MCF 10A (cell line): ENCODE measurements around the gene NLRC5. TPM values are rescaled to one million over a fixed set of nuclear protein-coding genes. Genes with fewer than 3 reads are reported as not detected.
"Not testable (repeated sequence)": the region's sequence is repeated elsewhere in the genome, so short reads cannot be mapped to it uniquely, and the experiment has no call there.

Experiments used
- BruUV-seq: library from RNA; stranded (reverse); fragments of 400-500 nt; replicated peaks from 2 replicates; lab custom pipeline; 2021; lab: Mats Ljungman, UMichigan
- CTCF ChIA-PET: fragments of 300-600 bp; sonication (Branson Sonifier 250); formaldehyde crosslinking; extraction: SDS; loops from one replicate; lab custom pipeline; 2021; ENCODE audit warnings: antibody characterized with exemption, inconsistent platforms; lab: Yijun Ruan, JAX
- POLR2A ChIA-PET: fragments of 300-600, 350-650 bp; sonication (Branson Sonifier 250); formaldehyde crosslinking; extraction: SDS; loops from one replicate; lab custom pipeline; 2020; ENCODE audit warnings: antibody characterized with exemption, inconsistent platforms; lab: Yijun Ruan, JAX
- DNase-seq: peaks from one replicate; pipeline ENCODE4 v3.0.0-alpha.2; 2018; ENCODE audit not compliant: unreplicated experiment
- H3K27ac Mint-ChIP-seq: one replicate; pipeline ENCODE4 v1.8.0; 2022; ENCODE audit warnings: mild to moderate bottlenecking, low read depth, mixed read lengths; ENCODE audit not compliant: unreplicated experiment
- H3K27me3 Mint-ChIP-seq: one replicate; pipeline ENCODE4 v1.8.0; 2022; ENCODE audit warnings: mixed read lengths; ENCODE audit not compliant: insufficient read depth, unreplicated experiment
- H3K36me3 Mint-ChIP-seq: one replicate; pipeline ENCODE4 v1.8.0; 2022; ENCODE audit warnings: mild to moderate bottlenecking, moderate library complexity, mixed read lengths; ENCODE audit not compliant: insufficient read depth, unreplicated experiment
- H3K4me1 Mint-ChIP-seq: one replicate; pipeline ENCODE4 v1.8.0; 2022; ENCODE audit warnings: mixed read lengths; ENCODE audit not compliant: insufficient read depth, unreplicated experiment
- H3K4me3 Mint-ChIP-seq: one replicate; pipeline ENCODE4 v1.8.0; 2022; ENCODE audit warnings: mild to moderate bottlenecking, moderate library complexity, mixed read lengths; ENCODE audit not compliant: unreplicated experiment
- H3K9me3 Mint-ChIP-seq: one replicate; pipeline ENCODE4 v1.8.0; 2022; ENCODE audit warnings: mixed read lengths; ENCODE audit not compliant: unreplicated experiment
- intact Hi-C: fragments of 100-400 bp; cut with micrococcal nuclease; formaldehyde crosslinking; loops from 2 replicates; pipeline ENCODE4 v1.14.1; 2022
- total RNA-seq: library from RNA; stranded (reverse); gene quantifications from 2 replicates; pipeline ENCODE4 v1.2.3, GENCODE V29; 2022
- TF ChIP-seq, protein P1 (sequence below): fragments of 200-600 bp; IDR thresholded peaks from one replicate; pipeline ENCODE4 v1.8.0; 2022; ENCODE audit warnings: antibody characterized with exemption, mild to moderate bottlenecking; ENCODE audit not compliant: unreplicated experiment

NLRC5 gene
- total RNA-seq, 1 experiment from 2014 or later, result 8.0 TPM

- Mint-ChIP-seq H3K36me3 (no peaks in the 10 kb centered on the region), H3K4me3 (no peak overlapping the region), H3K9me3 (no peaks in the 10 kb centered on the region), H3K4me1 (peaks cover 9% of the 10 kb centered on the region), H3K27ac (no peak overlapping the region), H3K27me3 (no peaks in the 10 kb centered on the region)
- no peak for DNase-seq
- intact Hi-C loops, result no loop called here
- BruUV-seq, result no TSS peak
- CTCF ChIA-PET, result interaction anchor here (0.6 to 10.4 kb wide), 2 partner anchors 14 to 85 kb away, joined by 3 to 74 read pairs; no protein-coding TSS in a partner anchor
- POLR2A ChIA-PET, result interaction anchor here (0.6 to 1.2 kb wide), 2 partner anchors 87 to 153 kb away, joined by 3 to 4 read pairs; partner anchors contain the start of genes PSME3IP1 and RSPRY1
- TF ChIP-seq, protein P1, sequence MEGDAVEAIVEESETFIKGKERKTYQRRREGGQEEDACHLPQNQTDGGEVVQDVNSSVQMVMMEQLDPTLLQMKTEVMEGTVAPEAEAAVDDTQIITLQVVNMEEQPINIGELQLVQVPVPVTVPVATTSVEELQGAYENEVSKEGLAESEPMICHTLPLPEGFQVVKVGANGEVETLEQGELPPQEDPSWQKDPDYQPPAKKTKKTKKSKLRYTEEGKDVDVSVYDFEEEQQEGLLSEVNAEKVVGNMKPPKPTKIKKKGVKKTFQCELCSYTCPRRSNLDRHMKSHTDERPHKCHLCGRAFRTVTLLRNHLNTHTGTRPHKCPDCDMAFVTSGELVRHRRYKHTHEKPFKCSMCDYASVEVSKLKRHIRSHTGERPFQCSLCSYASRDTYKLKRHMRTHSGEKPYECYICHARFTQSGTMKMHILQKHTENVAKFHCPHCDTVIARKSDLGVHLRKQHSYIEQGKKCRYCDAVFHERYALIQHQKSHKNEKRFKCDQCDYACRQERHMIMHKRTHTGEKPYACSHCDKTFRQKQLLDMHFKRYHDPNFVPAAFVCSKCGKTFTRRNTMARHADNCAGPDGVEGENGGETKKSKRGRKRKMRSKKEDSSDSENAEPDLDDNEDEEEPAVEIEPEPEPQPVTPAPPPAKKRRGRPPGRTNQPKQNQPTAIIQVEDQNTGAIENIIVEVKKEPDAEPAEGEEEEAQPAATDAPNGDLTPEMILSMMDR, result no peak
These were observed 109.0 kb downstream of the NLRC5 start for GRCh38 chr16:57098188-57098841.

DNA sequence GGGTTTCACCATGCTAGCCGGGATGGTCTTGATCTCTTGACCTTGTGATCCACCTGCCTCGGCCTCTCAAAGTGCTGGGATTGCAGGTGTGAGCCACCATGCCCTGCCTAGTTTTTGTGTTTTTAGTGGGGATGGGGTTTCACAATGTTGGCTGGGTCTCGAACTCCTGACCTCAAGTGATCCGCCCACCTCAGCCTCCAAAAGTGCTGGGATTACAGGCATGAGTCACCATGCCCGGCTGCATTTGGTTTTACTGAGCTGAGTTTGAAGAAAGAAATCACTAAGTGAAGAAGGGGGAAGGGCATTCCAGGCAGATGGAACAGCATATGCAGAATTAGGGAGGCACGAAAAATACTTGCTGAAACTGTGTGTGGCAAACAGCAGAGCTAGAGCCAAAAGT lies 110.6 kb downstream of the NLRC5 start:
- H3K36me3 Mint-ChIP-seq, POLR2A ChIA-PET, H3K4me3 Mint-ChIP-seq, intact Hi-C loops, H3K27ac Mint-ChIP-seq, BruUV-seq, H3K9me3 Mint-ChIP-seq, H3K27me3 Mint-ChIP-seq: not testable (repeated sequence)
- CTCF ChIA-PET, result interaction anchor here (0.5 to 10.4 kb wide), 2 partner anchors 16 to 251 kb away, joined by 5 to 74 read pairs; no protein-coding TSS in a partner anchor
- peaks cover 16% of the 10 kb centered on the region for H3K4me1 Mint-ChIP-seq
- DNase-seq, result peak; percentile 55

DNA sequence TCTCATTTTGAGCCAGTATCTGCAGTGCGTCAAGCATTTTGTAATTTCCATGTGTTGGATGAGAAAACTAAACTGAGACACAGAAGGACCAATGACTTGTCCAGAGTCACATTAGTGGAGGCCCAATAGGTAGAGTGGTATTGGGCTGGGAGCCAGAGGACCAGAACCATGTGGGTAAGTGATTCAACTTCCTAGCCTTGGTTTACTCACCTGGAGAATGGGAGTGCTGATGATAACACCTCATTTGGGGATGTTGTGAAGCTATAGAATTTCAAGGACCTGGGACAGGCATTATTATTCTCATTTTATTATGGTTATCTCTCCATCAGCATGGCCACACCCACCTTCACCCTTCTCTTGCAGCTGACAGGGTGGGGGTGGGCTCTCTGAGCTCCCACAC lies 111.1 kb downstream of the NLRC5 start:
- no peak for DNase-seq
- no peak overlapping the region for H3K4me3 Mint-ChIP-seq
- H3K4me1 Mint-ChIP-seq, result peaks cover 19% of the 10 kb centered on the region
- no TSS peak for BruUV-seq
- no peaks in the 10 kb centered on the region for H3K27me3 Mint-ChIP-seq
- no peaks in the 10 kb centered on the region for H3K36me3 Mint-ChIP-seq
- TF ChIP-seq, protein P1, result no peak
- ChIA-PET POLR2A (no interaction called here), CTCF (interaction anchor here (0.5 to 10.4 kb wide), 5 partner anchors 7 to 252 kb away, joined by 3 to 74 read pairs (median 5); partner anchors contain the start of gene CPNE2)
- intact Hi-C loops, result no loop called here
- no peak overlapping the region for H3K27ac Mint-ChIP-seq
- no peaks in the 10 kb centered on the region for H3K9me3 Mint-ChIP-seq

- no peak overlapping the region for H3K4me3 Mint-ChIP-seq
- H3K9me3 Mint-ChIP-seq, result no peaks in the 10 kb centered on the region
- H3K36me3 Mint-ChIP-seq, result no peaks in the 10 kb centered on the region
- POLR2A ChIA-PET, result no interaction called here
- intact Hi-C loops, result no loop called here
- BruUV-seq, result no TSS peak
- CTCF ChIA-PET, result interaction anchor here (0.5 to 3.7 kb wide), 4 partner anchors 8 to 619 kb away, joined by 3 to 15 read pairs (median 4); partner anchors contain the start of gene CPNE2
- TF ChIP-seq, protein P1, result no peak
- no peak for DNase-seq
- H3K27me3 Mint-ChIP-seq, result no peaks in the 10 kb centered on the region
- H3K27ac Mint-ChIP-seq, result no peak overlapping the region
- H3K4me1 Mint-ChIP-seq, result peaks cover 26% of the 10 kb centered on the region
These were observed 113.8 kb downstream of the NLRC5 start for GRCh38 chr16:57102888-57103851.
